GM20431 (cell line): ENCODE data around the gene THRSP.
"Not testable (repeated sequence)": the region's sequence is repeated elsewhere in the genome, so short reads cannot be mapped to it uniquely, and the experiment has no call there.

Experiments used
- in situ Hi-C: fragments of 300-500 bp; cut with MseI, MboI; formaldehyde crosslinking; loops from one replicate; pipeline ENCODE4 v1.15.0; 2020; ENCODE audit warnings: low sequenced_read_pairs; ENCODE audit not compliant: unreplicated experiment

THRSP gene

DNA sequence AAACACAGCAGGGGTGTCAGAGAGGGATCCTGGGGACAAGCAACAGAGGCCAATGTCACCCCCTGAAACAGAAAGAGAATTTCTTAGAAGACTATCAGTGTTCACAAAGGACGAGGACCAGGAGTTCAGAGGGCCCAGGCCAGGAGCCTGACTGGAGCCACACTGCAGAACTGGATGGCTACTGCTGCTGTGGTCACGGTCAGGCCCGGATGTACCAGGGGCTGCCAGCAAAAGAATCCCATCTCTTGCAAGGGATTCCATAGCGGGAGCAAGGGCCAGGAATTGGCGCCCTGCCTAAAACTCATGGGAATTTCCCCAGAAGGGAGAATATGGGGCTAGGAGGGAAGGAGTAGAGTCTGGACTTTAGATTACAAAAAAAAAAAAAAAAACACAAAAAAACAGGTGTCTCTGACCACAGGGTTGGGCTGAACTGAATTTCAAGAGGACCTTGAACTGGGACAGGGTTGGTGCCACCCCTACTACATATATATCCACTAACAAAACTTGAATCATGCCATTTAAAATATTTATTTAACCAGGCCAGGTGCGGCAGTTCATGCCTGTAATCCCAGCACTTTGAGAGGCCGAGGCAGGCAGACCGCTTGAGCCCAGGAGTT lies 24.9 kb upstream of the THRSP start:
- in situ Hi-C loops = no loop called here

DNA sequence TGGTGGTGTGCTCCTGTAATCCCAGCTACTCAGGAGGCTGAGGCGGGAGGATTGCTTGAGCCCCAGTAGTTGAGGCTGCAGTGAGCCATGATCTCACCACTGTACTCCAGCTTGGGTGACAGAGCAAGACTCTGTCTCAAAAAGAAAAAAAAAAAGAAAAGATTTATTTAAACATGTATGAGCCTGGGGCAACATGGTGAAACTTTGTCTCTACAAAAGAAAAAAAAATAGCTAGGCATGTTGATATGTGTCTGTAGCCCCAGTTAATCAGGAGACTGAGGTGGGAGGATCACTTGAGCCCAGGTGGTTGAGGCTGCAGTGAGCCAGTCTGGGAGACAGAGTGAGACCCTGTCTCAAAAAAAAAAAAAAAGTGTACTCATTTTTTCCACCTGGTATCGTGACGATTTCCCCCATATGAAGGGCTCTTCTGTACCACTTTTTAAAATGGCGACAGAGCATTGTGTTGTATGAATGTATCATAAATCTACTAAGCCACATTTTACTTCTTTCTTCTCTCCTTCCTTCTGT lies 24.2 kb upstream of the THRSP start:
- in situ Hi-C loops = no loop called here

GRCh38 chr11:78039919-78040671 lies 23.6 kb upstream of the THRSP start:
- in situ Hi-C loops = no loop called here

- in situ Hi-C loops = no loop called here
These were observed 22.8 kb upstream of the THRSP start for GRCh38 chr11:78040691-78041379.

DNA sequence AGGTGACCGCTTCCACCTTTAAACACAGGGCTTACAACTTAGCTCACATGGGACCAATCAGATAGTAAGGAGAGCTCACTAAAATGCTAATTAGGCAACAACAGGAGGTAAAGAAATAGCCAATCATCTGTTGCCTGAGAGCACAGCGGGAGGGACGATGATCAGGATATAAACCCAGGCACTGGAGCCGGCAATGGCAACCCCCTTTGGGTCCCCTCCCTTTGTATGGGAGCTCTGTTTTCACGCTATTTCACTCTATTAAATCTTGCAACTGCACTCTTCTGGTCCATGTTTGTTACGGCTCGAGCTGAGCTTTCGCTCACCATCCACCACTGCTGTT lies 22.3 kb upstream of the THRSP start:
- in situ Hi-C loops = not testable (repeated sequence)

DNA sequence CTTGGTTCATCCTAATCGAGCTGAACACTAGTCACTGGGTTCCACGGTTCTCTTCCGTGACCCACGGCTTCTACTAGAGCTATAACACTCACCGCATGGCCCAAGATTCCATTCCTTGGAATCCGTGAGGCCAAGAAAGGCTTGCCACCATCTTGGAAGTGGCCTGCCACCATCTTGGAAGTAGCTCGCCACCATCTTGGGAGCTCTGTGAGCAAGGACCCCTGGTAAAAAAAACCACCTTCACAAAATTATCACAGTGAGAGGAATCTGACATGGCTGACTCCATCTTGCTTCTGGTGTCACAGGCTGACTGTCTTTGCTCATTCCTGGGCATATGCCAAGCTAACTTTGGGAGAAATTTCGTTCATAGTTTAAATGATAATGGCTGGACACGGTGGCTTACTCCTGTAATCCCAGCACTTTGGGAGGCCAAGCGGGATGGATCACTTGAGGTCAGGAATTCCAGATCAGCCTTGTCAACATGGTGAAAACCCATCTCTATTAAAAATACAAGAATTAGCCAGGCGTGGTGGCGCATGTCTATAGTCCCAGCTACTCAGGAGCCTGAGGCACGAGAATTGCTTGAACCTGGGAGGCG lies 21.7 kb upstream of the THRSP start:
- in situ Hi-C loops = no loop called here

GRCh38 chr11:78044706-78045105 lies 19.0 kb upstream of the THRSP start:
- in situ Hi-C loops = no loop called here

GRCh38 chr11:78045851-78046485 lies 17.7 kb upstream of the THRSP start:
- in situ Hi-C loops = no loop called here

- in situ Hi-C loops = no loop called here
These were observed 17.2 kb upstream of the THRSP start for GRCh38 chr11:78046486-78046854.

DNA sequence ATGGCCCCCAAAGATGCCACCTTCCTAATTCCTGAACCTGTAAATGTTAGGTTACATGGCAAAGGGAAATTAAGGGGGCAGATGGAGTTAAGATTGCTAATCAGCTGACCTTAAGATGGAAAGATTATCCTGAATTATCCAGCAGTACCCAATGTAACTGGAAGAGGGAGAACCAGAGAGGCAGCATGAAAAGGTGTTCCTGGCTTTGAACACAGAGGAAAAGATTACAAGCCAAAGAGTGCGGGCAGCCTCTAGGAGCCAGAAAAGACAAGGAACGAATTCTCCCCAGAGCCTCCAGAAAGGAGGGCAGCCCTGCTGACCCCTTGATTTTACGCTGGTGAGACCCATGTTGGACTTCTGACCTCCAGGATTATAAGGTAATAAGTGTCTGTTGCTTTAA lies 15.1 kb upstream of the THRSP start:
- in situ Hi-C loops = no loop called here

GRCh38 chr11:78049348-78049747 lies 14.3 kb upstream of the THRSP start:
- in situ Hi-C loops = no loop called here

DNA sequence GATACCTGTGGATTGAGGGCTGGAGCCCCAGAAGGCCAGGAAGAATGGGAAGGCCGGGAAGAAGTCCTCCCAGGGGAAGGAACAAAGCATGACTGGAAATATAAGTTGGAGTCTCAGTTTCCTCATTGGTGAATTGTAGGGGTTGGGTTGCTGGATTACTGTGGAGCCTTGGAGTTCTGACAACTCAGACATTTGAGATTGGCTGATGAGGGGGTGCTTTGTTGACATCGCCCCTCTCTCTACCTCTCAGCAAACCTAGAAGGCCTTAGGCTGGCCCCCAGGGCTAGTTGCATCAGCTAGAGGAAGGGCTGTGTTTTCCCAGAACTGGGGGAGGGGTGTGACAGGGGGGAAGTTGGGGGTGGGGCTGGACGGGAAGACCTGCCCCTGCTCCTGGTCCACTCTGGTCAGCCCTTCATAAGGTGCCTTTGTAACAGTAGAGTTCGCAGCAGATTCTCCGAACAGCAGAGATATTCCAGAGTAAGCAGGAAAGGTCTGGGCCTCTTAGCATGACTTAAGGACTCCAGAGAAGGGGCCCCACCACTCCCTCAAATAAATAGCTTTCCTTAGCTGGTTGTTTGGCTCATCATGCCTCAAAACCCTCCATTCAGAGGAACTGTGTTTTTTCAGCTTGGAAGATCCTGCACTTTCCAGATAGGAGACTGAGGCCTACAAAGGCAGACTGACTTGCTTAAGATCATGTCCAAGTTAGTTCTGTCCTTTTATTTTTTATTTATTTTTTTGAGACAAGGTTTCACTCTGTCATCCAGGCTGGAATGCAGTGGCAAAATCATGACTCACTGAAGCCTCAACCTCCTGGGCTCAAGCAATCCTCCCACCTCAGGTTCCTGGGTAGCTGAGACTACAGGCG lies 12.5 kb upstream of the THRSP start:
- in situ Hi-C loops = no loop called here

- in situ Hi-C loops = no loop called here
These were observed 8.7 kb upstream of the THRSP start for GRCh38 chr11:78054971-78055370.

DNA sequence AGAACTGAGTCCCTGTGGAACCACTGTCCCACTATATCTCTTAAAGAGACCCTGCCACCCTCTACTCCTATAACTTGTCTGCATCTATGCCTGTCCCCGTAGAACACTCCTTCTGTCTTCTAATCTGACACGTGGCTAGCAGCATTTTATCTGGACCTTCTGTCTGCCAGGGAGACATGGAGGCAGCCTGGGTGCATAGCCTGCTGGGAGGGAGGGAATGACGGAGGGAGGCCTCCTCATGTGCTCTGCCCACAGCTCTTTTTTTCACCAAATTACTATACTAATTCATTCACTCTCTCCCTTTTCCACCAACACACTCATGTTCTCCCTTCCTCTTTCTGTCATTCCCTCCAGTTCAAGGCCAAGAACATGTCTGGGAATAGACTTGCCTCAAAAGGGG lies 7.6 kb upstream of the THRSP start:
- in situ Hi-C loops = no loop called here

DNA sequence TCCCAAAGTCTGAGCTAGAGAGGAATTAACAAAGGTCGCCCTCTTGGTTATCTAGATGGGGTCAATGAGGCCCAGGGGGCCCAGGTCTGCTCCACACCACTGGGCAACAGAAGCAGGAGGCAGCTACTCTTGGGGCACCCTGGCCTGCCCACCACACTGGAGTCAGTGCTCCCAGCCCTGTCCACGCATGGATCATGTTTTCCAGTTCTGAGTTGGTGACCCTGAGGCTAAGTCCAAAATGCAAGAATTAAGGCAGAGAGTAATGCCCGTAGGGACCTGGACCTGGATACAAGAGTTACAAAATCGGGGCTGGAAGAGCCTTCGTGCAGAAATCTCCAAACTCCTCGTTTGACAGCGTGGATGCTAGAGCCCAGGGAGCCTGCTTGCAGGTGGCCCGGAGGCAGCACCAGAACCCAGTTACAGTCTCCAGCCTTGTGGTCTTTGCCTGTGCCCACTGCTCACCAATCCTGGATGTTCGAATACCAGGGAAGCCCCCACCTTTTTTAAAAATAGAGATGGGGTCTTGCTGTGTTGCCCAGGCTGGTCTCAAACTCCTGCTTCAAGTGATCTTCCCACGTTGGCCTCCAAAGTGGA lies 6.1 kb upstream of the THRSP start:
- in situ Hi-C loops = no loop called here

GRCh38 chr11:78059749-78060328 lies 3.8 kb upstream of the THRSP start:
- in situ Hi-C loops = not testable (repeated sequence)

DNA sequence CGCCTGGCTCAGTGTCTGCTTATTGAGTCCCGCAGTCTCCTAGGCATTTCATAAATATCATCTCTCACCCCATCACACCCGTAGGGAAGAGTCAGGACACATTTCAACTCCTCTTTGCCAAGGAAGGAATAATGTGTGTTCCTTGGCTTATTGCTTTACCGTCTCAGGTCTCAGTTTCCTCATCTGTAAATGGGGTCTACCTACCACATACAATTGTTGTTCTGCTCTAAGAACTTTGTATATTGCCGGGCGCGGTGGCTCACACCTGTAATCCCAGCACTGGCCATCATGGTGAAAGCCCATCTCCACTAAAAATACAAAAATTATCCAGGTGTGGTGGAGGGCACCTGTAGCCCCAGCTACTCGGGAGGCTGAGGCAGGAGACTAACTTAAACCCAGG lies 3.1 kb upstream of the THRSP start:
- in situ Hi-C loops = no loop called here

GRCh38 chr11:78061088-78061920 lies 2.4 kb upstream of the THRSP start:
- in situ Hi-C loops = no loop called here
